Endothelial cell of umbilical vein (primary cell): ENCODE measurements around the gene BMP8B. TPM values are rescaled to one million over a fixed set of nuclear protein-coding genes. Genes with fewer than 3 reads are reported as not detected.

Experiments
- BruUV-seq: library from RNA; stranded (reverse); fragments of 400-500 nt; replicated peaks from 2 replicates; lab custom pipeline; 2021; lab: Mats Ljungman, UMichigan
- CTCF ChIA-PET: fragments of 300-600, 350-600 bp; sonication (Branson Sonifier 250); formaldehyde crosslinking; loops from one replicate; lab custom pipeline; 2021; ENCODE audit warnings: antibody characterized with exemption, inconsistent platforms; lab: Charles Lee
- POLR2A ChIA-PET: fragments of 300-600, 350-600 bp; sonication (Branson Sonifier 250); formaldehyde crosslinking; loops from one replicate; lab custom pipeline; 2021; ENCODE audit warnings: antibody characterized with exemption, inconsistent platforms; lab: Charles Lee
- DNase-seq: peaks from one replicate; pipeline ENCODE4 v3.0.0-alpha.2; 2011; ENCODE audit warnings: low read depth, low spot score
- FAIRE-seq: peaks from 2 replicates; lab custom pipeline; 2011; peaks lifted over from hg19 to GRCh38; lab: Jason Lieb, UNC
- H2AFZ ChIP-seq: 2 replicates; pipeline ENCODE4 v1.6.0; 2012; ENCODE audit warnings: low read depth, low read length, control low read depth, inconsistent platforms
- H3K27ac ChIP-seq: 2 replicates; pipeline ENCODE4 v1.5.1; 2011; ENCODE audit warnings: low read depth, mild to moderate bottlenecking, control low read depth, low read length, moderate library complexity; ENCODE audit not compliant: insufficient read depth
- H3K27me3 ChIP-seq, 2 experiments: 2 replicates each; pipeline versions ENCODE4 v1.6.0 to v1.6.1; 2011; ENCODE audit warnings: low read length in 2 of 2, mixed read lengths in 1 of 2; ENCODE audit not compliant: control insufficient read depth in 2 of 2, insufficient read depth in 2 of 2
- H3K36me3 ChIP-seq, 2 experiments: 2 replicates in 1 of 2; 3 replicates in 1 of 2; pipeline ENCODE4 v1.5.1; 2011; ENCODE audit warnings: low read length in 2 of 2, mild to moderate bottlenecking in 1 of 2, moderate library complexity in 1 of 2; ENCODE audit not compliant: control insufficient read depth in 2 of 2, insufficient read depth in 2 of 2; ENCODE audit errors: extremely low read depth in 1 of 2
- H3K4me1 ChIP-seq: 3 replicates; pipeline ENCODE4 v1.5.1; 2011; ENCODE audit warnings: mild to moderate bottlenecking, low read length; ENCODE audit not compliant: control insufficient read depth, insufficient read depth; ENCODE audit errors: extremely low read depth
- H3K4me2 ChIP-seq: 2 replicates; pipeline ENCODE4 v1.6.1; 2011; ENCODE audit warnings: low read length, control low read depth, mixed read lengths; ENCODE audit not compliant: insufficient read depth
- H3K4me3 ChIP-seq, 3 experiments: fragments of 200-600 bp in 1 of 3; sonication (generic), shearing (Covaris generic) in 1 of 3; replicated peaks in 1 of 3; 2 replicates each; pipeline ENCODE4 v1.5.1; 2011 to 2016; ENCODE audit warnings: control low read depth in 3 of 3, low read length in 3 of 3, mild to moderate bottlenecking in 2 of 3, inconsistent platforms in 1 of 3, low read depth in 1 of 3, moderate library complexity in 1 of 3; ENCODE audit not compliant: insufficient read depth in 1 of 3
- H3K79me2 ChIP-seq: 2 replicates; pipeline ENCODE4 v1.6.0; 2012; ENCODE audit warnings: low read length, inconsistent platforms; ENCODE audit not compliant: control insufficient read depth, insufficient read depth
- H3K9ac ChIP-seq: replicated peaks from 2 replicates; pipeline ENCODE3; 2011; ENCODE audit warnings: low read length, control low read depth; ENCODE audit not compliant: insufficient read depth; ENCODE audit errors: extremely low read depth
- H3K9me1 ChIP-seq: replicated peaks from 3 replicates; pipeline ENCODE4 v1.6.0; 2011; ENCODE audit warnings: mild to moderate bottlenecking, low read length; ENCODE audit not compliant: control insufficient read depth, insufficient read depth; ENCODE audit errors: extremely low read depth
- H3K9me3 ChIP-seq: replicated peaks from 2 replicates; pipeline ENCODE4 v1.5.1; 2012; ENCODE audit warnings: low read length, inconsistent platforms; ENCODE audit not compliant: control insufficient read depth, insufficient read depth
- H4K20me1 ChIP-seq: replicated peaks from 2 replicates; pipeline ENCODE3; 2011; ENCODE audit warnings: mild to moderate bottlenecking, low read length; ENCODE audit not compliant: control insufficient read depth, insufficient read depth; ENCODE audit errors: extremely low read depth
- EZH2 ChIP-seq: IDR thresholded peaks from 2 replicates; pipeline ENCODE4 v1.6.1; 2012; ENCODE audit warnings: borderline replicate concordance, low read depth, mild to moderate bottlenecking, moderate library complexity, low read length, inconsistent platforms; ENCODE audit not compliant: severe bottlenecking
- FOS ChIP-seq: IDR thresholded peaks from 2 replicates; pipeline ENCODE4 v1.6.1; 2011; ENCODE audit warnings: mild to moderate bottlenecking, low read length, moderate library complexity, borderline replicate concordance; ENCODE audit not compliant: insufficient read depth
- GATA2 ChIP-seq: IDR thresholded peaks from 2 replicates; pipeline ENCODE4 v1.7.0; 2011; ENCODE audit warnings: low read depth, mild to moderate bottlenecking, moderate library complexity, mixed read lengths, low read length; ENCODE audit not compliant: insufficient read length, insufficient read depth
- JUN ChIP-seq: IDR thresholded peaks from 2 replicates; pipeline ENCODE4 v1.6.1; 2011; ENCODE audit warnings: borderline replicate concordance, low read depth; ENCODE audit not compliant: insufficient read length, insufficient read depth
- MYC ChIP-seq: IDR thresholded peaks from one replicate; pipeline ENCODE4 v1.6.1; 2011; ENCODE audit warnings: mild to moderate bottlenecking, low read depth, low read length
- POLR2A ChIP-seq: IDR thresholded peaks from 2 replicates; pipeline ENCODE4 v1.6.1; 2012; ENCODE audit warnings: low read depth, mild to moderate bottlenecking, control low read depth, low read length
- POLR2AphosphoS5 ChIP-seq: IDR thresholded peaks from 2 replicates; pipeline ENCODE4 v1.6.1; 2012; ENCODE audit warnings: low read depth, mild to moderate bottlenecking, control low read depth, low read length, moderate library complexity; ENCODE audit not compliant: insufficient read depth
- dilution Hi-C: fragments of 300-500 bp; cut with MboI; formaldehyde crosslinking; loops from one replicate; pipeline ENCODE4 v1.15.0; 2019; ENCODE audit warnings: low sequenced_read_pairs; ENCODE audit not compliant: extremely low pct_ligation_motif_present
- intact Hi-C: fragments of 100-400 bp; cut with micrococcal nuclease; formaldehyde crosslinking; loops from one replicate; pipeline ENCODE4 v1.10.0; 2022
- polyA plus RNA-seq, 4 experiments: library from polyadenylated mRNA; depleted of rRNA in 3 of 4; stranded (reverse) in 3 of 4; unstranded in 1 of 4; fragments of >200 nt; gene quantifications; 2 replicates each; pipeline versions ENCODE4 v1.2.1 to v1.2.3, GENCODE V29; 2011 to 2012; ENCODE audit warnings: missing spikeins in 1 of 4
- total RNA-seq: library from RNA; stranded (reverse); gene quantifications from 2 replicates; pipeline ENCODE4 v1.2.3, GENCODE V29; 2021
- TF ChIP-seq, protein P1 (sequence below), 2 donors: IDR thresholded peaks; 1 replicate in 1 of 2; 2 replicates in 1 of 2; pipeline ENCODE4 v1.5.1; 2011; ENCODE audit warnings: low read length in 2 of 2, mild to moderate bottlenecking in 2 of 2, moderate library complexity in 2 of 2, control low read depth in 1 of 2, inconsistent platforms in 1 of 2, low read depth in 1 of 2; ENCODE audit not compliant: insufficient read depth in 1 of 2; ENCODE audit errors: extremely low read depth in 1 of 2
- TF ChIP-seq, protein P2 (sequence below): IDR thresholded peaks from 2 replicates; pipeline ENCODE4 v1.6.1; 2011; ENCODE audit not compliant: insufficient read depth, insufficient read length

BMP8B gene
- total and polyA plus RNA-seq, 2 donors (not counting 3 experiments of a cell fraction or from before 2014, with no cell fraction given), result 0.07 TPM; not detected in 1

DNA sequence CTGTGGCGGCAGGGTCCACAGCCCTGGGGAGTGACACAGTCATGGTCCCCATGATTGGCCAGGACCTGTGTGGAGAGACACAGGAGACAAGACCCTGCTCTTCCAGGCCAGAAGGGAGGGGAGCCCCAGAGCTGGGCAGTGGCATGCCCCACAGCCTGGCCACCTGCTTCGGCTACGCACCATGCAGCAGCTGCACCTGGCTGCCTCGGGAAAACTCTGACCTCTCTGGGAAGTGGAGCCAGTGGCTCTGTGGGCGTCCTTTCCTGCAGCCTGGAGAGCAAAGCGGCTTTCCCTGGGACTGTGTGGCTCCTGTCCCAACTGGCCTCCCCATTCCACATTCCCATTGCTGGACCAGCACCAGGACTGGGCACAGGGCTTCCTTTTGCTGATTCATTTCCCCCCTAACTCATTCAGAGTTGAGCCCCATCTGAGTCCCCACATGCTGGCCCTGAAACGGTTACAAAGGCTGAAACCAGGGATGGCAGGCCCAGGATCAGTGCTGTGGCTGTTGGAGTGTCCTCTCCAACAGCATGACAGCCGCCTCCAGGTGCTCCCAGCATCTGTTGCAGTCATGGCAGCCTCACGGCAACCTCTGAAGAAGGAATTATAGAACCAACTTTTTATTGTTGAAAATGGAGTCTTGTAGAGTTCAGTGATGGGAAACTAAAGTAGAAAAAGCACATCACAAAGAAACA is 32.6 kb downstream of the BMP8B start:
- no TSS peak for BruUV-seq
- intact Hi-C loops (no loop called here), dilution Hi-C loops (no loop called here)
- no peaks in the 10 kb centered on the region for H3K27me3 ChIP-seq
- no peaks in the 10 kb centered on the region for H3K9me1 ChIP-seq
- no peak overlapping the region for H3K27ac ChIP-seq
- no peak for TF ChIP-seq POLR2AphosphoS5
- no peak for TF ChIP-seq FOS
- no peak for TF ChIP-seq POLR2A
- no peak for TF ChIP-seq JUN
- TF ChIP-seq, protein P1, sequence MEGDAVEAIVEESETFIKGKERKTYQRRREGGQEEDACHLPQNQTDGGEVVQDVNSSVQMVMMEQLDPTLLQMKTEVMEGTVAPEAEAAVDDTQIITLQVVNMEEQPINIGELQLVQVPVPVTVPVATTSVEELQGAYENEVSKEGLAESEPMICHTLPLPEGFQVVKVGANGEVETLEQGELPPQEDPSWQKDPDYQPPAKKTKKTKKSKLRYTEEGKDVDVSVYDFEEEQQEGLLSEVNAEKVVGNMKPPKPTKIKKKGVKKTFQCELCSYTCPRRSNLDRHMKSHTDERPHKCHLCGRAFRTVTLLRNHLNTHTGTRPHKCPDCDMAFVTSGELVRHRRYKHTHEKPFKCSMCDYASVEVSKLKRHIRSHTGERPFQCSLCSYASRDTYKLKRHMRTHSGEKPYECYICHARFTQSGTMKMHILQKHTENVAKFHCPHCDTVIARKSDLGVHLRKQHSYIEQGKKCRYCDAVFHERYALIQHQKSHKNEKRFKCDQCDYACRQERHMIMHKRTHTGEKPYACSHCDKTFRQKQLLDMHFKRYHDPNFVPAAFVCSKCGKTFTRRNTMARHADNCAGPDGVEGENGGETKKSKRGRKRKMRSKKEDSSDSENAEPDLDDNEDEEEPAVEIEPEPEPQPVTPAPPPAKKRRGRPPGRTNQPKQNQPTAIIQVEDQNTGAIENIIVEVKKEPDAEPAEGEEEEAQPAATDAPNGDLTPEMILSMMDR (IDR thresholded peaks at IDR 0.05; ENCODE audit: extremely low read depth in 1 of 2, insufficient read depth in 1 of 2, low read depth in 1 of 2, low read length in 2 of 2), result no peak
- no peak for TF ChIP-seq EZH2
- TF ChIP-seq GATA2, result no peak
- TF ChIP-seq MYC, result no peak
- TF ChIP-seq, protein P2, sequence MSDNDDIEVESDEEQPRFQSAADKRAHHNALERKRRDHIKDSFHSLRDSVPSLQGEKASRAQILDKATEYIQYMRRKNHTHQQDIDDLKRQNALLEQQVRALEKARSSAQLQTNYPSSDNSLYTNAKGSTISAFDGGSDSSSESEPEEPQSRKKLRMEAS, result no peak
- H3K4me1 ChIP-seq, result no peaks in the 10 kb centered on the region
- ChIA-PET POLR2A (no interaction called here), CTCF (interaction anchor here (1.6 kb wide), 1 partner anchor 10 kb away, joined by 4 read pairs; no protein-coding TSS in a partner anchor)
- no peak for FAIRE-seq
- no peaks in the 10 kb centered on the region for H3K9me3 ChIP-seq
- peak; percentile 14 for DNase-seq
- H2AFZ ChIP-seq, result no peak overlapping the region
- no peaks in the 10 kb centered on the region for H4K20me1 ChIP-seq
- H3K4me3 ChIP-seq, result no peak overlapping the region
- H3K4me2 ChIP-seq, result no peak overlapping the region
- no peaks in the 10 kb centered on the region for H3K79me2 ChIP-seq
- no peak overlapping the region for H3K9ac ChIP-seq
- peaks cover 12 to 31% of the 10 kb centered on the region in 2 experiments for H3K36me3 ChIP-seq
